K562 (cell line): ENCODE data around the gene DPEP2. TPM values are rescaled to one million over a fixed set of nuclear protein-coding genes. Genes with fewer than 3 reads are reported as not detected.

ENCODE experiments used
- ATF1 ChIP-seq, 2 experiments: fragments of 450-650 bp in 1 of 2; IDR thresholded peaks; 2 replicates each; pipeline ENCODE4 v1.6.1; 2016; ENCODE audit warnings: missing compliant biosample characterization in 1 of 2, missing genetic modification characterization in 1 of 2
- BRD4 ChIP-seq: fragments of 200-600 bp; sonication (generic); IDR thresholded peaks from 2 replicates; pipeline ENCODE4 v1.6.1; 2017; ENCODE audit warnings: inconsistent platforms
- C11orf30 ChIP-seq: fragments of 450-650 bp; IDR thresholded peaks from 2 replicates; pipeline ENCODE4 v1.6.1; 2016; ENCODE audit warnings: low read depth, mild to moderate bottlenecking
- CHD4 ChIP-seq: fragments of 200-600 bp; sonication (generic); IDR thresholded peaks from 3 replicates; pipeline ENCODE4 v1.6.1; 2012; ENCODE audit warnings: low read depth, mild to moderate bottlenecking, mixed read lengths, low read length, inconsistent platforms; ENCODE audit not compliant: insufficient read depth, insufficient replicate concordance, poor library complexity, severe bottlenecking
- ETS1 ChIP-seq: conservative IDR thresholded peaks from 2 replicates; pipeline ENCODE4 v1.6.1; 2011; ENCODE audit warnings: low read depth, mild to moderate bottlenecking, low read length; ENCODE audit not compliant: control insufficient read depth
- FOXA1 ChIP-seq: fragments of 450-650 bp; IDR thresholded peaks from 2 replicates; pipeline ENCODE4 v1.6.1; 2016; ENCODE audit warnings: mild to moderate bottlenecking, borderline replicate concordance
- FOXM1 ChIP-seq, 2 experiments: fragments of 450-650 bp in 1 of 2; sonication (generic) in 1 of 2; formaldehyde crosslinking in 1 of 2; IDR thresholded peaks; 2 replicates each; pipeline versions ENCODE4 v1.6.1 to v1.9.0; 2017 to 2022; ENCODE audit warnings: low read depth in 2 of 2, mild to moderate bottlenecking in 2 of 2, missing genetic modification reagents in 1 of 2, moderate library complexity in 1 of 2
- GABPB2 ChIP-seq: fragments of 250-450 bp; sonication (Bioruptor Pico); conservative IDR thresholded peaks from 2 replicates; pipeline ENCODE4 v1.5.1; 2021; ENCODE audit warnings: mild to moderate bottlenecking
- HNRNPL ChIP-seq: fragments of 200-400 bp; formaldehyde crosslinking; IDR thresholded peaks from 2 replicates; pipeline ENCODE4 v1.6.1; 2017; ENCODE audit warnings: low read depth, mild to moderate bottlenecking, low read length
- NFXL1 ChIP-seq: fragments of 450-650 bp; formaldehyde crosslinking; IDR thresholded peaks from 2 replicates; pipeline ENCODE4 v1.4.0; 2021; ENCODE audit warnings: mild to moderate bottlenecking
- PHB ChIP-seq: fragments of 250-450 bp; sonication (Bioruptor Pico); IDR thresholded peaks from 2 replicates; pipeline ENCODE4 v1.5.0; 2021
- TFAM ChIP-seq: fragments of 250-450 bp; sonication (Bioruptor Pico); conservative IDR thresholded peaks from 2 replicates; pipeline ENCODE4 v1.5.0; 2021; ENCODE audit warnings: mild to moderate bottlenecking, moderate library complexity
- ZNF324 ChIP-seq: fragments of 250-450 bp; sonication (Bioruptor Pico); IDR thresholded peaks from 2 replicates; pipeline ENCODE4 v1.4.0; 2020; ENCODE audit warnings: mild to moderate bottlenecking
- polyA plus RNA-seq, 8 experiments: library from polyadenylated mRNA; depleted of rRNA in 4 of 8; stranded (reverse) in 5 of 8; unstranded in 3 of 8; fragments of >200 nt; fragmentation: Nextera tagmentation in 2 of 8; fragmentation: Illumina TruSeq in 1 of 8; extraction: Ambion mirVana in 2 of 8; extraction: Trizol in 1 of 8; gene quantifications; 2 replicates each; pipeline versions ENCODE4 v1.2.1 to v1.2.3, GENCODE V29; 2011 to 2014; ENCODE audit warnings: inconsistent platforms in 1 of 8, missing spikeins in 1 of 8
- total RNA-seq, 7 experiments: library from RNA; depleted of rRNA in 6 of 7; stranded (reverse); fragments of >200 nt in 6 of 7; fragmentation: Illumina TruSeq in 2 of 7; extraction: Trizol in 2 of 7; gene quantifications; 2 replicates each; pipeline versions ENCODE4 v1.2.1 to v1.2.3, GENCODE V29; 2011 to 2021; ENCODE audit warnings: low replicate concordance in 1 of 7
- TF ChIP-seq, protein P1 (sequence below): IDR thresholded peaks from 2 replicates; pipeline ENCODE4 v1.6.1; 2011; ENCODE audit warnings: borderline replicate concordance, low read depth, mild to moderate bottlenecking, moderate library complexity, low read length; ENCODE audit not compliant: insufficient read depth, poor library complexity, severe bottlenecking
- TF ChIP-seq, protein P2 (sequence below): sonication (generic); formaldehyde crosslinking; IDR thresholded peaks from 2 replicates; pipeline ENCODE4 v1.8.0; 2023; ENCODE audit warnings: missing genetic modification reagents, mild to moderate bottlenecking, borderline replicate concordance
- TF ChIP-seq, protein P3 (sequence below): fragments of 200-800 bp; sonication (Bioruptor generic); IDR thresholded peaks from 2 replicates; pipeline ENCODE4 v1.6.1; 2017; ENCODE audit warnings: missing genetic modification characterization, missing compliant biosample characterization

Gene DPEP2
- total and polyA plus RNA-seq, 9 of the 15 experiments (the other 6 are each of a cell fraction or from before 2014, with no cell fraction given) = 0.14 to 1.2 (median 0.38) TPM

- TF ChIP-seq, protein P1, sequence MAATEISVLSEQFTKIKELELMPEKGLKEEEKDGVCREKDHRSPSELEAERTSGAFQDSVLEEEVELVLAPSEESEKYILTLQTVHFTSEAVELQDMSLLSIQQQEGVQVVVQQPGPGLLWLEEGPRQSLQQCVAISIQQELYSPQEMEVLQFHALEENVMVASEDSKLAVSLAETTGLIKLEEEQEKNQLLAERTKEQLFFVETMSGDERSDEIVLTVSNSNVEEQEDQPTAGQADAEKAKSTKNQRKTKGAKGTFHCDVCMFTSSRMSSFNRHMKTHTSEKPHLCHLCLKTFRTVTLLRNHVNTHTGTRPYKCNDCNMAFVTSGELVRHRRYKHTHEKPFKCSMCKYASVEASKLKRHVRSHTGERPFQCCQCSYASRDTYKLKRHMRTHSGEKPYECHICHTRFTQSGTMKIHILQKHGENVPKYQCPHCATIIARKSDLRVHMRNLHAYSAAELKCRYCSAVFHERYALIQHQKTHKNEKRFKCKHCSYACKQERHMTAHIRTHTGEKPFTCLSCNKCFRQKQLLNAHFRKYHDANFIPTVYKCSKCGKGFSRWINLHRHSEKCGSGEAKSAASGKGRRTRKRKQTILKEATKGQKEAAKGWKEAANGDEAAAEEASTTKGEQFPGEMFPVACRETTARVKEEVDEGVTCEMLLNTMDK = peak; percentile 2
- TF ChIP-seq FOXM1 (IDR thresholded peaks at IDR 0.05; ENCODE audit: low read depth) = peak; percentile 22; the same call in 1 of the 2 replicates
- TF ChIP-seq FOXM1 (CRISPR knock-in tag; IDR thresholded peaks at IDR 0.05; ENCODE audit: low read depth) = no peak
- no peak for TF ChIP-seq ETS1
- no peak for TF ChIP-seq FOXA1
- TF ChIP-seq ZNF324 (CRISPR knock-in tag) = no peak
- TF ChIP-seq ATF1 (CRISPR knock-in tag; IDR thresholded peaks at IDR 0.05) = peak; percentile 98
- peak; percentile 100 for TF ChIP-seq ATF1 (tag; IDR thresholded peaks at IDR 0.05)
- no peak for TF ChIP-seq PHB
- TF ChIP-seq GABPB2 (CRISPR knock-in tag) = no peak
- peak; percentile 100 for TF ChIP-seq C11orf30
- TF ChIP-seq CHD4 = no peak
- no peak for TF ChIP-seq NFXL1 (CRISPR knock-in tag)
- TF ChIP-seq, protein P2, sequence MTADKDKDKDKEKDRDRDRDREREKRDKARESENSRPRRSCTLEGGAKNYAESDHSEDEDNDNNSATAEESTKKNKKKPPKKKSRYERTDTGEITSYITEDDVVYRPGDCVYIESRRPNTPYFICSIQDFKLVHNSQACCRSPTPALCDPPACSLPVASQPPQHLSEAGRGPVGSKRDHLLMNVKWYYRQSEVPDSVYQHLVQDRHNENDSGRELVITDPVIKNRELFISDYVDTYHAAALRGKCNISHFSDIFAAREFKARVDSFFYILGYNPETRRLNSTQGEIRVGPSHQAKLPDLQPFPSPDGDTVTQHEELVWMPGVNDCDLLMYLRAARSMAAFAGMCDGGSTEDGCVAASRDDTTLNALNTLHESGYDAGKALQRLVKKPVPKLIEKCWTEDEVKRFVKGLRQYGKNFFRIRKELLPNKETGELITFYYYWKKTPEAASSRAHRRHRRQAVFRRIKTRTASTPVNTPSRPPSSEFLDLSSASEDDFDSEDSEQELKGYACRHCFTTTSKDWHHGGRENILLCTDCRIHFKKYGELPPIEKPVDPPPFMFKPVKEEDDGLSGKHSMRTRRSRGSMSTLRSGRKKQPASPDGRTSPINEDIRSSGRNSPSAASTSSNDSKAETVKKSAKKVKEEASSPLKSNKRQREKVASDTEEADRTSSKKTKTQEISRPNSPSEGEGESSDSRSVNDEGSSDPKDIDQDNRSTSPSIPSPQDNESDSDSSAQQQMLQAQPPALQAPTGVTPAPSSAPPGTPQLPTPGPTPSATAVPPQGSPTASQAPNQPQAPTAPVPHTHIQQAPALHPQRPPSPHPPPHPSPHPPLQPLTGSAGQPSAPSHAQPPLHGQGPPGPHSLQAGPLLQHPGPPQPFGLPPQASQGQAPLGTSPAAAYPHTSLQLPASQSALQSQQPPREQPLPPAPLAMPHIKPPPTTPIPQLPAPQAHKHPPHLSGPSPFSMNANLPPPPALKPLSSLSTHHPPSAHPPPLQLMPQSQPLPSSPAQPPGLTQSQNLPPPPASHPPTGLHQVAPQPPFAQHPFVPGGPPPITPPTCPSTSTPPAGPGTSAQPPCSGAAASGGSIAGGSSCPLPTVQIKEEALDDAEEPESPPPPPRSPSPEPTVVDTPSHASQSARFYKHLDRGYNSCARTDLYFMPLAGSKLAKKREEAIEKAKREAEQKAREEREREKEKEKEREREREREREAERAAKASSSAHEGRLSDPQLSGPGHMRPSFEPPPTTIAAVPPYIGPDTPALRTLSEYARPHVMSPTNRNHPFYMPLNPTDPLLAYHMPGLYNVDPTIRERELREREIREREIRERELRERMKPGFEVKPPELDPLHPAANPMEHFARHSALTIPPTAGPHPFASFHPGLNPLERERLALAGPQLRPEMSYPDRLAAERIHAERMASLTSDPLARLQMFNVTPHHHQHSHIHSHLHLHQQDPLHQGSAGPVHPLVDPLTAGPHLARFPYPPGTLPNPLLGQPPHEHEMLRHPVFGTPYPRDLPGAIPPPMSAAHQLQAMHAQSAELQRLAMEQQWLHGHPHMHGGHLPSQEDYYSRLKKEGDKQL (CRISPR knock-in tag) = peak; percentile 77; the same call in 1 of the 2 replicates
- TF ChIP-seq BRD4 = no peak
- no peak for TF ChIP-seq TFAM
- TF ChIP-seq HNRNPL = no peak
- TF ChIP-seq, protein P3, sequence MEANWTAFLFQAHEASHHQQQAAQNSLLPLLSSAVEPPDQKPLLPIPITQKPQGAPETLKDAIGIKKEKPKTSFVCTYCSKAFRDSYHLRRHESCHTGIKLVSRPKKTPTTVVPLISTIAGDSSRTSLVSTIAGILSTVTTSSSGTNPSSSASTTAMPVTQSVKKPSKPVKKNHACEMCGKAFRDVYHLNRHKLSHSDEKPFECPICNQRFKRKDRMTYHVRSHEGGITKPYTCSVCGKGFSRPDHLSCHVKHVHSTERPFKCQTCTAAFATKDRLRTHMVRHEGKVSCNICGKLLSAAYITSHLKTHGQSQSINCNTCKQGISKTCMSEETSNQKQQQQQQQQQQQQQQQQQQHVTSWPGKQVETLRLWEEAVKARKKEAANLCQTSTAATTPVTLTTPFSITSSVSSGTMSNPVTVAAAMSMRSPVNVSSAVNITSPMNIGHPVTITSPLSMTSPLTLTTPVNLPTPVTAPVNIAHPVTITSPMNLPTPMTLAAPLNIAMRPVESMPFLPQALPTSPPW = no peak
Measured at GRCh38 chr16:68022728-68023537, 23.6 kb upstream of the DPEP2 start, which contains the start of the genes DDX28 and DUS2 (continued).
